Neural progenitor cell (in vitro differentiated cells): ENCODE data around the gene PIP4K2A.

Experiments used
- EZH2 ChIP-seq: fragments of 200-600 bp; sonication (generic); IDR thresholded peaks from 2 replicates; pipeline ENCODE4 v1.6.1; 2017; ENCODE audit warnings: antibody characterized with exemption, mild to moderate bottlenecking, moderate library complexity
- EZH2phosphoT487 ChIP-seq: fragments of 200-600 bp; sonication (generic); IDR thresholded peaks from 2 replicates; pipeline ENCODE4 v1.6.1; 2017; ENCODE audit warnings: antibody characterized with exemption
- TF ChIP-seq, protein P1 (sequence below): fragments of 200-600 bp; sonication (generic); IDR thresholded peaks from 2 replicates; pipeline ENCODE4 v1.5.1; 2017; ENCODE audit warnings: antibody characterized with exemption, mild to moderate bottlenecking

DNA sequence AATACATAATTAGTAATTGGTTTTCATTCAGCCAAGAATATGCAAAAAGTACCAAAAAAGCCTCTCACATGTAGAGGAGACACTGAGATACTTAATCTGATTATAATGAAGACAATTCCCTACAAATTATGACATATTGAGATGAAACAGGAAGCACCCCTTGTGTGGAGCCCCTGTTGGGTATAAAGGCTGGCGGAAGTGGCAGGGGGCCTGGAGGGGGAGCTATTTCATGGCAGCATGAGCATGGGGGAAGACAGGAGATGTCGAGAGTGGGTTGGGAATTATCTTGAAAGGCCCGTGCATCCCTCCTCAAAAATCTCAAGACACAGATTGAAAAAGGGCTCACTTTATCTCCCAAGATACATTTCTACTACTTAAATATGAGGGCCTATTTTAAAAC, 96.9 kb downstream of the PIP4K2A start:
- TF ChIP-seq, protein P1, sequence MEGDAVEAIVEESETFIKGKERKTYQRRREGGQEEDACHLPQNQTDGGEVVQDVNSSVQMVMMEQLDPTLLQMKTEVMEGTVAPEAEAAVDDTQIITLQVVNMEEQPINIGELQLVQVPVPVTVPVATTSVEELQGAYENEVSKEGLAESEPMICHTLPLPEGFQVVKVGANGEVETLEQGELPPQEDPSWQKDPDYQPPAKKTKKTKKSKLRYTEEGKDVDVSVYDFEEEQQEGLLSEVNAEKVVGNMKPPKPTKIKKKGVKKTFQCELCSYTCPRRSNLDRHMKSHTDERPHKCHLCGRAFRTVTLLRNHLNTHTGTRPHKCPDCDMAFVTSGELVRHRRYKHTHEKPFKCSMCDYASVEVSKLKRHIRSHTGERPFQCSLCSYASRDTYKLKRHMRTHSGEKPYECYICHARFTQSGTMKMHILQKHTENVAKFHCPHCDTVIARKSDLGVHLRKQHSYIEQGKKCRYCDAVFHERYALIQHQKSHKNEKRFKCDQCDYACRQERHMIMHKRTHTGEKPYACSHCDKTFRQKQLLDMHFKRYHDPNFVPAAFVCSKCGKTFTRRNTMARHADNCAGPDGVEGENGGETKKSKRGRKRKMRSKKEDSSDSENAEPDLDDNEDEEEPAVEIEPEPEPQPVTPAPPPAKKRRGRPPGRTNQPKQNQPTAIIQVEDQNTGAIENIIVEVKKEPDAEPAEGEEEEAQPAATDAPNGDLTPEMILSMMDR = peak; percentile 24
- TF ChIP-seq EZH2 (no peak), EZH2phosphoT487 (no peak)
